Measurements from ENCODE around the gene TFF3. TPM values are rescaled to one million over a fixed set of nuclear protein-coding genes. Genes with fewer than 3 reads are reported as not detected.

Gene TFF3
- polyA plus RNA-seq, 3 donors: 1.9 to 3.7 (median 2.2) TPM

- DNase-seq (ENCODE audit: low read depth in 3 of 3, low spot score in 2 of 3): no peak
These were observed 32.6 kb upstream of the TFF3 start for GRCh38 chr21:42347601-42348327.

DNA sequence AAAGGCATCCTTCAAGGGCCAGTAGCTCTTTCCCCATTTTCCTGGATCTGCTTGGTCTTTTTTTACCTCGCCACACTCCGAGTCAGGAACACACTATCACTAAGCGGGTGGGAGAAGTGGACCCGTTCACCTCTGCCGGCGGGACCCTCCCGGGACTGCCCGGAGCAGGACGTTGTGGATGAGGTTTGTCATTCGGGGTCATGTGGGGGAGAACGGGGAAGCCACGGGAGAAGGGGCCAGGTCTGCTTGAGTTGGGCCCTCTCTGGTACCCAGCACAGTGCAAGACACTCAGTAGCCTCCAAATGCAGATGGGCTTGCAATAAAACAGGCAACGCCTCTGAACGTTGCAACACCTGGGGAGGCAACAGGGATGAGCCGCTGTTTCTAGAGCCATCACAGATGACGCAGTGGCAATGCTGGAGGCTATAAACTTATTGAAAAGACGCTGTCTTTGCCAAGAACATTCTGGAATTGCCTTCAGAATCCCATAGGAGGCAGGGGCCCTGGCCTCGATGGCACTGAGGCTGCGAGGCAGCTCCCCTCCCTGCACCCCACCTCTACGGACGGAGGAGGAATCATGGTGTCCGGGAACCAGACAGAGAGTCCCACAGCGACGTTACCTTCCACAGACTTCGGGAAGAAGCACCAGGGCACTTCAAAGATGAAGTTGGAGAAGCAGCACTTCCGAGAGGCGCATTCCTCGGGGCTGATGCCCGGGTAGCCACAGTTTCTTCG is 31.8 kb upstream of the TFF3 start:
- no peak for DNase-seq (ENCODE audit: low read depth in 3 of 3, low spot score in 2 of 3)

- no peak for DNase-seq (ENCODE audit: low read depth in 3 of 3, low spot score in 2 of 3)
These were observed 31.2 kb upstream of the TFF3 start for GRCh38 chr21:42346441-42346840.

GRCh38 chr21:42344631-42345030 is 29.4 kb upstream of the TFF3 start:
- DNase-seq (ENCODE audit: low read depth in 3 of 3, low spot score in 2 of 3): no peak

GRCh38 chr21:42343963-42344510 is 28.8 kb upstream of the TFF3 start:
- no peak for DNase-seq (ENCODE audit: low read depth in 3 of 3, low spot score in 2 of 3)

DNA sequence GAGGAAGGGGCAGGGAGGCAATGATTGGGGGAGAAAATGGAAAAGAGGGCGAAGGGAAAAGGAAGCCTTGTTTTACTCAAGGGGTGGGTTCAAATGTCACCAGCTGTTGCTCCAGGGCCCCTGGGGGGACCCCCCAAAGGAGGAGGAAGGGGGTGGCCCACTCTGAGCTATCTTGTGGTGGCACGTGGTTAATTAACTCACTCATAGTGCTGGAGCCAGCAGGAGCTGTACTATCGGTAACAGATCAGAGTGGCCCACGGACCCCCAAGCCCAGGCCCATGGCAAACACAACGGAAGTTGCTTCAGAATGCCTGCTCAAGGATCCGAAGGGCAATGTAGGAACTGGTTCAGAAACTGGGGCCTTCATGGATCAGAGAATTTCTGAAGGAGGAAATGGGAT is 28.3 kb upstream of the TFF3 start:
- DNase-seq (ENCODE audit: low read depth in 3 of 3, low spot score in 2 of 3): no peak

DNA sequence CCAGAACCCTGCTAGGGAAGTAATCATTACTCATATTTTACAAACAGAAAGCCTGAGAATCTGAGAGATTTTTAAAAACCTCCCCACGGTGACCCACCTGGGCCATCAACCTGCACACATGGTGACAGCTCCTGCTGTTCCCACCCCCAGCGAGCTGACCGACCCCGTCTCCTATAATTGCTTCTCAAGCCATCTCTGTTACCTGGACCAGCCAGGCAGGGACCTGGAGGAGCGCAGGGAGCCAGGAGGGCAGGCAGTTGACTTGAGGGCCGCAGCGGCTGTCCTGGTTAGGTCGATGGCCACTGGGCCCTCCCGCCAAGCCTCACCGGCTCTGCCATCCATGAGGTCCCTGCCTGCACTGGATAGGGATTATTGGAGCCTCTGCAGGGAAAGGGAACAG is 27.9 kb upstream of the TFF3 start:
- DNase-seq (ENCODE audit: low read depth in 3 of 3, low spot score in 2 of 3): no peak

DNA sequence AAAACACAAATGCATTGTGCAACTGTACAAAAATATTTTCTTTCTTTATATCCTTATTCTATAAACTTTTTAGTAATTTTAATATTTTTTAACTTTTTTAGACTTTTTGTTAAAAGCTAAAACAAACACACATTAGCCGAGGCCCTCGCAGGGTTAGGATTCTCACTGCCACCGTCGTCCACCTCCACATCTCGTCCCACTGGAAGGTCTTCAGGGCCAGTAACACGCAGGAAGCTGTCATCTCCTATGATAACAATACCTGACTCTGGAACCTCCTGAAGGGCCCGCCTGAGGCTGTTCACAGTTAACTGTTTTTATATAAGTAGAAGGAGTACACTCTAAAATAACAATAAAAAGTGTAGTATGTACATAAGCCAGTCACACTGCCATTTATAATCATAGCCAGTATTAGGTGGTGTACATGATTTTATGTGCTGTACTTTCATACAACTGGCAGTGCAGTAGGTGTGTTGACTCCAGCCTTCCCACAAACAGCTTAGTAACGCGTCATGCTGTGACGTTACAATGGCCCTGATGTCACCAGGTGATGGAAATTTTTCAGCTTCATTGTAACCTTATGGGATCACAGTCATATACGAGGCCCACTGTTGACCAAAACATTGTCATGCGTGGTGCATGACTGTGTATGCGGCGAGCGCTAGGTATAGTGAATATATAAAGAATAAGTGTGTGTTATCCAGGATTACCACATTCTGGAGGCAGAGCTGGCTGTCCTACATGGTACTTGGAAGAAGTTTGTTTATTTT is 26.8 kb upstream of the TFF3 start:
- DNase-seq (ENCODE audit: low read depth in 3 of 3, low spot score in 2 of 3): no peak

GRCh38 chr21:42340187-42341050 is 25.2 kb upstream of the TFF3 start:
- no peak for DNase-seq (ENCODE audit: low read depth in 3 of 3, low spot score in 2 of 3)

DNA sequence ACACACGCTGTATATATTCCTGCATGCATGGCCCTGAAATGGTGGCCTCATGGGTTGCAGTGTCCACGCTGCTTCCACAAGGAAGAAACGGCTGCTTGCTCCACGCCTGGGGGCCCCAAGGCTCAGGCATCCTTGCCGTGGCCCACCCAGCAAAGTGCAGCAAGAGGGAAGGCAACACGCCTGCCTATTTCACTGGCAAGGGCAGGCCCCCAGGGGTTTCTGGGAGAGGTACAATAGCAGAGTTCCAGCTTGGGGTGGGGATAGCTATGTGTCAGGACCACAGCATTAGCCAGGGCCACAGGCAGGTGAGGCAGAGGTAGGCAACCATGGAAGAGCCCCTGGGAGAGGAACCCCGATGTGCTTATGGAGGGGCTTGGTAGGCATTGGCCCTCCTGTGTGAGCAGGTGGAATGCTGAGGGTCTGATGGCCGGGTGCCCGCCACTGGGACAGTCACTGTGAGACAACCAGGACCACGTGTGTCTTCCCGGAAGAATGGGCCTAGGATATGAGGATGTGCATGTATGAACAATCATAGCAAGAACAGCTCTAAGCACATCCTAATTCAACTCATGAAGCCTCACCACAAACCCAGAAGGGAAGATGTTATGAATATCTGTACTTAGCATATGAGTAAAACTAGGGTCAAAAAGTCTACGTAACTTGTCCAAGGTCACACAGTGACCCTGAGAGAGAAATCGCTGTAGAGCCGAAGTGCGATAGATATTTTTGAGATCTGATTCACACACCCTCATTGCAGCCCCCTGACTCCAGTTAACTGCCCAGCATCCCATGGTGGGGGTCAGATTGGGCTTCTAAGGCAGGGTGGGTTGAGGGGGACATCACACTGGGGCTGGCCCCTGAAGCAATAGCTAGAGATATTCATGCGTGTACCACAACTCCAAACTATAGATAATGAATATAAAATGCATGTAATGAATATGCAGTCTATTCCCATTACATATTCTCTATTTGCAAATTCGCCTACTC is 23.8 kb upstream of the TFF3 start:
- no peak for DNase-seq (ENCODE audit: low read depth in 3 of 3, low spot score in 2 of 3)

DNA sequence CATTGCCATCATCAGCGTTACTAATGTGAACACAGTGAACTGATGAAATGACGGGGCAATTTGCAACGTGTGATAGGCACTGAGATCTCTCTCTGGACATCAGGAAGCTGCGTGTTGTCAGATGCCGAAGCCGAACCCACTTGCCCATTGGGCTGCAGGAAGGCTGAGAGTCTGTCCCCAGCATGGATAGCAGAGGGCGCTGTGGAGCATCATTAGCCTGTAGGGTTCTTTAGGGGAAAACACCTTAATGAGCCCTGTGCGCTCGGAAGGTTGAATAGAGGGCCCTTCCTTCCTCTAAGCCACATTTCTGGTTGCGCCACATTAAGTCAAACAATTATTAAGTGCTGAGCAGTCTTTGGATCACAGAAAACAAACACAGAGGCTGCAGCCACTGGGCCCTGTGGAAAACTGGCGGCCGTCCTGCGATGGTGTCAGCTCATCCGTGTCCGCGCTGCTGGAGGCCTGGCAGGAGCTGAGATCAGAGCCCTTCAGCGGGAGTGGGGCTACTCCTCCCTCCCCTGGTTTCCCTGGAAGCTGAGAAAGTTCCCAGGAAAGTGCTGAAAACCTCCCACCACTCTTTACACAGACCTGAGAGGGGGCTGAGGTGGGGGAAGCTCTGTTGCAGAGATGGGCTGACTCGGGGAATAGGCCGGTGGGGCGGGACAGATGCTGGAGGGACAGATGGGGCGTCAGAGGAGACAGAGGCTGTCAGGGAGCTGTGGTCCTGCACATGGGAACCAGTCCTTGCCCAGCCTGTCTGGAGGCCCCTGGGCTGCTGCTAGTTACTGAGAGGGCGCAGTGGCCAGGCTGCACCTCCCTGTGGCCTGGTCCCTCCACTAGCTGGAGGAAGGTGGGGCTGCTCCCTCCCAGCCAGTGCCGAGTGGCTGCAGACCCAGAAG is 22.9 kb upstream of the TFF3 start:
- DNase-seq (ENCODE audit: low read depth in 3 of 3, low spot score in 2 of 3): peak; percentile 67 to 73 (median 68)

GRCh38 chr21:42337276-42337675 is 22.1 kb upstream of the TFF3 start:
- DNase-seq (ENCODE audit: low read depth in 3 of 3, low spot score in 2 of 3): no peak

GRCh38 chr21:42336054-42336453 is 20.8 kb upstream of the TFF3 start:
- DNase-seq (ENCODE audit: low read depth in 3 of 3, low spot score in 2 of 3): no peak

DNA sequence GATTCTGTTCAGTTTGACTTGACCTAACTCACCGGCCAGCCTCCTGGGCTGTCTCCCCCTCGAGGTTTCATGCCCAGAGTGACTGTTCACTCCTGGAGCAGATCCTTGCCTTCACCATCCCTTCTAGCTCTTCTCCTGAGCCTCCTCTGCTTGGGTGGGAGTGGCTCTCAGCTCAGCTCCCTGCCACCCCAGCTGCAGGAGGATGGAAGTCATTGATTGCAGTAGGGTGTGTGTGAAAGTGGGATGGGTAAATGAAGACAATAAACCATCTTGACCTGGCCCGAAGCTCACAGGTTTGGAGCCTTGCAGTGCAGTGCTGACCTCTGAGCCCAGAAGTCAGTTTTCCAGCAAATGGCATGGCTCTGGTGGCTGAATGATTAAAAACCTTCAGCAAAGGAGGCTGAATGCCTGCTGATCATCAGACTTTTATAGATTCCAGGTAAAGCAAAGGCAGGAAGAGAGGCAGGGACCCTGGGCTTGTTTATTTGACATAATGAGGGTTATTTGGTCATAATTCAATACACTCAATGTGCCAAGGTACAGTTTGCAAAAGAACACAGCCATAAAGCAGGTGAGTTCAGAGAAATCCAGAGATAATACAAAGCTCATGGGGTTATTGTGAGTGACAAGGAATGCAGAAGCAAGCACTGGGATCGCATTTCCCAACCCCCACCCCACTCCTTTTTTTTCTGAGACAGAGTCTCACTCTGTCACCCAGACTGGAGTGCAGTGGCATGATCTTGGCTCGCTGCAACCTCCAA is 17.5 kb upstream of the TFF3 start:
- no peak for DNase-seq (ENCODE audit: low read depth in 3 of 3, low spot score in 2 of 3)

DNA sequence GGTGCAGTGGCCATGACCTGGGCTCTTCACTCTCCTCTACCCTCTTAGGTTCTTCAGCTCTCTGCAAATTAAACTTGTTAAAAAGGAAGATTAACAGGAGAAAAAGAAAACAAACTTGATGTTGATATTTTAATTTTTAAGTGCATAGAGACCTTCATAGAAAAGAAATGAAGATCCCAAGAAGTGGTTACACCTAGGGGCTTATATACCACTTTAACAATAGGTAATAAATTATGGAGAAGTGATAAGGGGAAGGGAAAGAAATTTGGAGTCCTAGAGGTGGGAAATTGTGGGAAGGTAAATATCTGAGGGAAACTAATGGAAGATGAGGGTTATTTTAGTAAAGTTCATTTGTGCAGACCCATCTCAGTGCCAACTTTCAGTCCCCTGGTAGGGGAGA is 16.5 kb upstream of the TFF3 start:
- DNase-seq (ENCODE audit: low read depth in 3 of 3, low spot score in 2 of 3): no peak

DNA sequence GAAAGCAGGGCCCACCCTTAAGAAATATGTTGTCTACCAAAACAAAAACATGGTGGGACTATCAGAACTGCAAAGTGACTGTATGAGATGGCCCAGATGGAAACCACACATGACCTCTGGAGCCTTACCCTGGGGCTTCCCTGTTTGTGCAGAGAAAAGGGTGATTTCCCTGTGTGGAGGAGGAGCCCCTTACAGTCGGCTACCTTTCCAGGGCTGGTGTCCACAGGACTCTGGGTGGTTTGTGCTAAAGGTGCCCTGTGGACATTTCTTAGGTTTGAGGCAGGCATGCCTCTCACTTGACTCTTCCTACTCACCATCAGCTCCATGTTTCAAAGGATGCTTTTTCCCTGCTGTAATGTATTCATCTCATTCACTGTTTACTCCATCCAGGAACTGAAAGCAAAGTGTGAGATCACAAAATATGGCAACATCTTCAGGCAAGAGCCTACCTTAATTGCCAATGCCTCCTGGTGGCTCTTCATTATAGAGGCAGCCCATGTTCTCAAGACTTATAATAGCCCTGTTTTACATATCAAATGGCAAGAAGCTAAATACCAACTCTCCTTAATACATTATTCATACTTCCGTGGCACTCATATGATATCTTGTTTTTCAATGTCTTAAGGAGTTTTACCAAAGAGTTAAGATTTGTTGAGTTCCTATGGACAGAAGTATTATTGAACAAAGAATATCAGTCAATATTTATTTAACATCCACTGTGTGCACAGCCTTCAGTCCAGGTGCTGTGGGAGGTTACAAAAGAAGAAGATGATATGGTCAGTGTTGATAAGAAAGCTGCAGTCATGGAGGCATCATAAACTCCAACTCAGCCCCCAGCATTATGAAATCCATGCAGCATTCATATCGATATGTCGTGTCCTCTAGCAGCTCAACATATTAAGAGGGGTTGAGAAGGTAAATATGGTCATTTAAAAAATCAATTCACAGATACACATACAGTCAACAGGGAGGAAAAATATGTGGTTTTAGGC is 15.5 kb upstream of the TFF3 start:
- DNase-seq (ENCODE audit: low read depth in 3 of 3, low spot score in 2 of 3): no peak

Measured in right renal cortex interstitium (tissue), 3 donors.